Osteocyte (in vitro differentiated cells): ENCODE measurements around the gene STEEP1. TPM values are rescaled to one million over a fixed set of nuclear protein-coding genes. Genes with fewer than 3 reads are reported as not detected.

Experiments used
- DNase-seq: peaks from one replicate; pipeline ENCODE4 v3.0.0; 2021; ENCODE audit warnings: mixed read lengths; ENCODE audit not compliant: unreplicated experiment; ENCODE audit errors: extremely low spot score
- H3K27ac Mint-ChIP-seq: one replicate; pipeline ENCODE4 v1.8.0; 2021; ENCODE audit warnings: mild to moderate bottlenecking, mixed read lengths; ENCODE audit not compliant: unreplicated experiment
- H3K27me3 Mint-ChIP-seq: one replicate; pipeline ENCODE4 v1.8.0; 2021; ENCODE audit warnings: mixed read lengths; ENCODE audit not compliant: unreplicated experiment
- H3K36me3 Mint-ChIP-seq: one replicate; pipeline ENCODE4 v1.8.0; 2021; ENCODE audit warnings: mixed read lengths; ENCODE audit not compliant: unreplicated experiment
- H3K4me1 Mint-ChIP-seq: one replicate; pipeline ENCODE4 v1.8.0; 2021; ENCODE audit warnings: mixed read lengths; ENCODE audit not compliant: unreplicated experiment
- H3K4me3 Mint-ChIP-seq: one replicate; pipeline ENCODE4 v1.8.0; 2021; ENCODE audit warnings: mild to moderate bottlenecking, moderate library complexity, mixed read lengths; ENCODE audit not compliant: unreplicated experiment
- H3K9me3 Mint-ChIP-seq: one replicate; pipeline ENCODE4 v1.8.0; 2021; ENCODE audit warnings: mixed read lengths; ENCODE audit not compliant: unreplicated experiment
- CTCF ChIP-seq: fragments of 200-600 bp; sonication (generic); IDR thresholded peaks from 2 replicates; pipeline ENCODE4 v1.5.0; 2021; ENCODE audit warnings: antibody characterized with exemption, mild to moderate bottlenecking, moderate library complexity
- total RNA-seq: library from RNA; stranded (reverse); gene quantifications from 2 replicates; pipeline ENCODE4 v1.2.1, GENCODE V29; 2021

STEEP1 gene
- total RNA-seq, 1 donor from 2014 or later = 26.0 TPM

DNA sequence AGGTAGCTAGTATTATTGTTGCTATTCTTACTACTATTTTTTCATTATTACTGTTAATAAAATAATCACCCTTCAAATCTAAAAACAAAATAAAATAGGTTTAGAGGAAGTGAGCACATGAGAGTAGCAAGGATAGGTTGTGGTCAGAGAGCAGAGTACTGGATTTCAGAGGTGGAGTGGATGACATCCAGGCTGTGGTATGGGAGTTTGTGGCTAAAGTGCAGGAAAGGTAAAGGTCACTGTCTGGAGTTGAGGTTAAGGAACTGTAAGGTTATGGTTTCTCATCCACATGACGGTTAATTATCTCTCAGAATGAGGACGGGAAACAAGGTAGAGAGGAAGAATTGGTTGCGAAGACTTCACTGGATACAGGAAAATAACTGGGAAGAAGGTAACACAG is 27.7 kb downstream of the STEEP1 start:
- Mint-ChIP-seq H3K27me3 (no peaks in the 10 kb centered on the region), H3K9me3 (peaks cover 14% of the 10 kb centered on the region), H3K36me3 (peaks cover 13% of the 10 kb centered on the region), H3K4me1 (peaks cover 6% of the 10 kb centered on the region), H3K27ac (no peak overlapping the region), H3K4me3 (no peak overlapping the region)
- TF ChIP-seq CTCF = no peak
- DNase-seq = no peak

DNA sequence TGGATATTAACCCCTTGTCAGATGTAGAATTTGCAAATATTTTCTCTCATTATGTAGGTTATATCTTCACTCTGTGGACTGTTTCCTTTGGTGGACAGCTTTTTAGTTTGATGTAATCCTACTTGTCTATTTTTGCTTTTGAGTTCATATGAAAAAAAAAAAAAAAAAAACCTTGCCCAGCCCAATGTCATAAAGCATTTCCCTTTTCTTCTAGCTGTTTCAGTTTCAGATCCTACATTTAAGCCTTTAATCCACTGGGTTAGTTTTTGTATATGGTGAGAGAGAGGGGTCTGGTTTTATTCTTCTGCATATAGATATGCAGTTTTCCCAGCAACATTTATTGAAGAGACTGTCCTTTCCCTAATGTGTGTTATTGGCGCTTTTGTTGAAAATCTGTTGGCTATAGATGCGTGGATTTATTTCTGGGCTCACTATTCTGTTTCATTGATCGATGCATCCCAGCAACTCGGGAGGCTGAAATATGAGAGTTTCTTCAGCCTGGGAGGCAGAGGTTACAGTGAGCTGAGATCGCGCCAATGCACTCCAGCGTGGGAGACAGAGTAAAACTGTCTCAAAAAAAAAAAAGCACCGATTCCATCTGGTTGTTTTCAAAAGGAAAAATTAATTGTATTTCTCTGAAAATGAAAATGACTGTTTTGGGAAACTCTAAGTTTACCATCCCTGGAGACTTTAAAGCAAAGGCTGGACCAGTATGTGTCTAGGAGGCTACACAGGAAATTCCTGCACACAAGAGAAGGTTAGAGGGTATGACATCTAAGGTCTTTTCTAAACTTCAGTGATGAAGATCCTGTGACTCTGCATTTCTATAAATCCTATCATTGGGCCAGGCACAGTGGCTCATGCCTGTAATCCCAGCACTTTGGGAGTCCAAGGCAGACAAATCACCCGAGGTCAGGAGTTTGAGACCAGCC is 35.6 kb downstream of the STEEP1 start:
- H3K27me3 Mint-ChIP-seq = no peaks in the 10 kb centered on the region
- TF ChIP-seq CTCF = no peak
- H3K27ac Mint-ChIP-seq = peak overlapping the region; percentile 29
- H3K36me3 Mint-ChIP-seq = peaks cover 5% of the 10 kb centered on the region
- peaks cover 7% of the 10 kb centered on the region for H3K9me3 Mint-ChIP-seq
- H3K4me1 Mint-ChIP-seq = peaks cover 6% of the 10 kb centered on the region
- no peak overlapping the region for H3K4me3 Mint-ChIP-seq
- no peak for DNase-seq

- no peaks in the 10 kb centered on the region for H3K27me3 Mint-ChIP-seq
- no peaks in the 10 kb centered on the region for H3K4me1 Mint-ChIP-seq
- H3K36me3 Mint-ChIP-seq = no peaks in the 10 kb centered on the region
- H3K27ac Mint-ChIP-seq = no peak overlapping the region
- no peaks in the 10 kb centered on the region for H3K9me3 Mint-ChIP-seq
- DNase-seq = no peak
- H3K4me3 Mint-ChIP-seq = no peak overlapping the region
- TF ChIP-seq CTCF = no peak
These were observed 41.5 kb downstream of the STEEP1 start for GRCh38 chrX:119523664-119524184.

- H3K27me3 Mint-ChIP-seq = no peaks in the 10 kb centered on the region
- no peaks in the 10 kb centered on the region for H3K9me3 Mint-ChIP-seq
- no peak overlapping the region for H3K4me3 Mint-ChIP-seq
- TF ChIP-seq CTCF = no peak
- H3K27ac Mint-ChIP-seq = no peak overlapping the region
- DNase-seq = no peak
- peaks cover 2% of the 10 kb centered on the region for H3K4me1 Mint-ChIP-seq
- no peaks in the 10 kb centered on the region for H3K36me3 Mint-ChIP-seq
These were observed 44.0 kb downstream of the STEEP1 start for GRCh38 chrX:119521246-119521645.

- Mint-ChIP-seq H3K4me3 (no peak overlapping the region), H3K9me3 (no peaks in the 10 kb centered on the region), H3K36me3 (no peaks in the 10 kb centered on the region), H3K27me3 (no peaks in the 10 kb centered on the region), H3K27ac (no peak overlapping the region), H3K4me1 (peaks cover 2% of the 10 kb centered on the region)
- DNase-seq = no peak
- no peak for TF ChIP-seq CTCF
These were observed 46.8 kb downstream of the STEEP1 start for GRCh38 chrX:119518371-119518770.
